Stomach smooth muscle (tissue), 2 donors: ENCODE measurements around the gene AP5B1.
A peak's percentile ranks its signal among the peaks of the same experiment; 100 is the strongest.

Experiments
- H3K27ac ChIP-seq: one replicate; pipeline ENCODE4 v1.7.0; 2013; ENCODE audit warnings: mild to moderate bottlenecking, low read length, inconsistent platforms
- H3K27me3 ChIP-seq, 2 donors: one replicate each; pipeline ENCODE4 v1.7.0; 2013; ENCODE audit warnings: low read length in 2 of 2; ENCODE audit not compliant: insufficient read depth in 2 of 2, control insufficient read depth in 1 of 2
- H3K36me3 ChIP-seq, 2 donors: one replicate each; pipeline ENCODE4 v1.7.0; 2013; ENCODE audit warnings: low read length in 2 of 2; ENCODE audit not compliant: control insufficient read depth in 2 of 2, insufficient read depth in 2 of 2
- H3K4me1 ChIP-seq: one replicate; pipeline ENCODE4 v1.7.0; 2013; ENCODE audit warnings: low read length; ENCODE audit not compliant: control insufficient read depth, insufficient read depth
- H3K4me3 ChIP-seq, 2 donors: one replicate each; pipeline ENCODE4 v1.7.0; 2013; ENCODE audit warnings: low read length in 2 of 2
- H3K9ac ChIP-seq, 2 donors: one replicate each; pipeline ENCODE4 v1.7.0; 2013; ENCODE audit warnings: low read length in 2 of 2, mild to moderate bottlenecking in 1 of 2
- H3K9me3 ChIP-seq, 2 donors: one replicate each; pipeline ENCODE4 v1.7.0; 2013; ENCODE audit warnings: low read length in 2 of 2; ENCODE audit not compliant: control insufficient read depth in 2 of 2
- donor health status: healthy.
- donor health status: Pancreatic carcinoma.

The AP5B1 gene

GRCh38 chr11:65790104-65790901, 9.5 kb upstream of the AP5B1 start:
- Histone ChIP-seq H3K27me3 (peaks cover 31 to 38% of the 10 kb centered on the region in 2 donors), H3K4me1 (peaks cover 16% of the 10 kb centered on the region), H3K27ac (no peak overlapping the region), H3K4me3 (no peak overlapping the region), H3K9me3 (no peaks in the 10 kb centered on the region), H3K36me3 (no peaks in the 10 kb centered on the region), H3K9ac (no peak overlapping the region)

- Histone ChIP-seq H3K36me3 (no peaks in the 10 kb centered on the region), H3K27ac (no peak overlapping the region), H3K9me3 (no peaks in the 10 kb centered on the region), H3K4me3 (no peak overlapping the region), H3K4me1 (peaks cover 18% of the 10 kb centered on the region), H3K9ac (no peak overlapping the region), H3K27me3 (peaks cover 32 to 44% of the 10 kb centered on the region in 2 donors)
These were observed 8.7 kb upstream of the AP5B1 start for GRCh38 chr11:65789230-65790103.

GRCh38 chr11:65788821-65789220, 8.0 kb upstream of the AP5B1 start:
- no peaks in the 10 kb centered on the region for H3K9me3 ChIP-seq
- no peak overlapping the region for H3K4me3 ChIP-seq
- no peak overlapping the region for H3K9ac ChIP-seq
- H3K27me3 ChIP-seq = peaks cover 36 to 41% of the 10 kb centered on the region in 2 donors
- no peak overlapping the region for H3K27ac ChIP-seq
- H3K36me3 ChIP-seq = no peaks in the 10 kb centered on the region
- H3K4me1 ChIP-seq = peaks cover 18% of the 10 kb centered on the region

GRCh38 chr11:65787649-65788622, 7.2 kb upstream of the AP5B1 start:
- Histone ChIP-seq H3K36me3 (no peaks in the 10 kb centered on the region), H3K4me3 (peak overlapping the region in 1 of 2 donors; percentile 44), H3K27ac (no peak overlapping the region), H3K9me3 (no peaks in the 10 kb centered on the region), H3K9ac (no peak overlapping the region), H3K4me1 (peaks cover 18% of the 10 kb centered on the region), H3K27me3 (peaks cover 36 to 41% of the 10 kb centered on the region in 2 donors)

- H3K9ac ChIP-seq = no peak within 1 kb of the TSS
- peaks cover 18% of the 10 kb centered on the region for H3K4me1 ChIP-seq
- no peaks in the 10 kb centered on the region for H3K9me3 ChIP-seq
These were observed 6.2 kb upstream of the AP5B1 start, which contains the start of gene OVOL1 for GRCh38 chr11:65786786-65787636. Gene OVOL1 (plus strand): TSS chr11:65787063. CDS start chr11:65787374, 311 bp downstream.

GRCh38 chr11:65786008-65786785, 5.4 kb upstream of the AP5B1 start:
- H3K9me3 ChIP-seq = no peaks in the 10 kb centered on the region
- H3K4me1 ChIP-seq = peaks cover 26% of the 10 kb centered on the region
- peak overlapping the region in 1 of 2 donors; percentile 54 for H3K4me3 ChIP-seq
- H3K27ac ChIP-seq = no peak overlapping the region
- no peak overlapping the region for H3K9ac ChIP-seq
- no peaks in the 10 kb centered on the region for H3K36me3 ChIP-seq
- peaks cover 34 to 41% of the 10 kb centered on the region in 2 donors for H3K27me3 ChIP-seq

More at GRCh38 chr11:65786786-65787636, 6.2 kb upstream of the AP5B1 start, which contains the start of gene OVOL1:
- Histone ChIP-seq H3K36me3 (no peaks in the 10 kb centered on the region), H3K27ac (no peak within 1 kb of the TSS), H3K27me3 (peaks cover 35 to 41% of the 10 kb centered on the region in 2 donors), H3K4me3 (peak within 1 kb of the TSS in 1 of 2 donors; percentile 54)

GRCh38 chr11:65785319-65786007, 4.7 kb upstream of the AP5B1 start:
- H3K4me1 ChIP-seq = peaks cover 27% of the 10 kb centered on the region

GRCh38 chr11:65782816-65783228, 2.0 kb upstream of the AP5B1 start:
- Histone ChIP-seq H3K9ac (no peak overlapping the region), H3K27ac (no peak overlapping the region), H3K9me3 (no peaks in the 10 kb centered on the region), H3K4me1 (peaks cover 42% of the 10 kb centered on the region), H3K4me3 (no peak overlapping the region), H3K36me3 (peaks cover 0 to 8% of the 10 kb centered on the region in 2 donors), H3K27me3 (peaks cover 23 to 28% of the 10 kb centered on the region in 2 donors)

More at GRCh38 chr11:65785319-65786007, 4.7 kb upstream of the AP5B1 start:
- Histone ChIP-seq H3K27ac (no peak overlapping the region), H3K9me3 (no peaks in the 10 kb centered on the region), H3K4me3 (no peak overlapping the region), H3K27me3 (peaks cover 34 to 41% of the 10 kb centered on the region in 2 donors), H3K36me3 (no peaks in the 10 kb centered on the region), H3K9ac (no peak overlapping the region)
